Erythroblast (primary cell): Measurements from ENCODE around the gene DIP2A.

Experiments
- DNase-seq, 2 experiments: peaks; one replicate each; lab custom pipeline; 2025; lab: John Stamatoyannopoulos, UW
- GATA1 ChIP-seq: IDR thresholded peaks from 2 replicates; pipeline ENCODE4 v1.6.1; 2011; ENCODE audit warnings: low read depth, mild to moderate bottlenecking, control low read depth, low read length, moderate library complexity
- POLR2A ChIP-seq: IDR thresholded peaks from 2 replicates; pipeline ENCODE4 v1.6.1; 2011; ENCODE audit warnings: mild to moderate bottlenecking, low read length

Gene DIP2A

GRCh38 chr21:46610018-46610701 lies 151.5 kb downstream of the DIP2A start:
- no peak for DNase-seq
- TF ChIP-seq GATA1 (no peak), POLR2A (no peak)

- DNase-seq, result no peak
- TF ChIP-seq GATA1, result no peak
- no peak for TF ChIP-seq POLR2A
These were observed 154.7 kb downstream of the DIP2A start for GRCh38 chr21:46613391-46613790.

GRCh38 chr21:46616050-46616449 lies 157.4 kb downstream of the DIP2A start:
- TF ChIP-seq POLR2A (no peak), GATA1 (no peak)
- no peak for DNase-seq

GRCh38 chr21:46616656-46617055 lies 158.0 kb downstream of the DIP2A start:
- no peak for DNase-seq
- TF ChIP-seq POLR2A, result no peak

- no peak for TF ChIP-seq GATA1
- no peak for TF ChIP-seq POLR2A
These were observed 158.8 kb downstream of the DIP2A start for GRCh38 chr21:46617267-46618051.

GRCh38 chr21:46618738-46619379 lies 160.2 kb downstream of the DIP2A start:
- DNase-seq, result no peak
- TF ChIP-seq GATA1, result no peak
- TF ChIP-seq POLR2A, result no peak

More at GRCh38 chr21:46617267-46618051, 158.8 kb downstream of the DIP2A start:
- no peak for DNase-seq
